Endothelial cell of umbilical vein (primary cell): ENCODE results near the gene EVPLL. TPM values are rescaled to one million over a fixed set of nuclear protein-coding genes. Genes with fewer than 3 reads are reported as not detected.

ENCODE experiments used
- BruUV-seq: library from RNA; stranded (reverse); fragments of 400-500 nt; replicated peaks from 2 replicates; lab custom pipeline; 2021; lab: Mats Ljungman, UMichigan
- CTCF ChIA-PET: fragments of 300-600, 350-600 bp; sonication (Branson Sonifier 250); formaldehyde crosslinking; loops from one replicate; lab custom pipeline; 2021; ENCODE audit warnings: antibody characterized with exemption, inconsistent platforms; lab: Charles Lee
- POLR2A ChIA-PET: fragments of 300-600, 350-600 bp; sonication (Branson Sonifier 250); formaldehyde crosslinking; loops from one replicate; lab custom pipeline; 2021; ENCODE audit warnings: antibody characterized with exemption, inconsistent platforms; lab: Charles Lee
- DNase-seq: peaks from one replicate; pipeline ENCODE4 v3.0.0-alpha.2; 2011; ENCODE audit warnings: low read depth, low spot score
- FAIRE-seq: peaks from 2 replicates; lab custom pipeline; 2011; peaks lifted over from hg19 to GRCh38; lab: Jason Lieb, UNC
- H2AFZ ChIP-seq: 2 replicates; pipeline ENCODE4 v1.6.0; 2012; ENCODE audit warnings: low read depth, low read length, control low read depth, inconsistent platforms
- H3K27ac ChIP-seq: 2 replicates; pipeline ENCODE4 v1.5.1; 2011; ENCODE audit warnings: low read depth, mild to moderate bottlenecking, control low read depth, low read length, moderate library complexity; ENCODE audit not compliant: insufficient read depth
- H3K27me3 ChIP-seq, 2 experiments: 2 replicates each; pipeline versions ENCODE4 v1.6.0 to v1.6.1; 2011; ENCODE audit warnings: low read length in 2 of 2, mixed read lengths in 1 of 2; ENCODE audit not compliant: control insufficient read depth in 2 of 2, insufficient read depth in 2 of 2
- H3K36me3 ChIP-seq, 2 experiments: 2 replicates in 1 of 2; 3 replicates in 1 of 2; pipeline ENCODE4 v1.5.1; 2011; ENCODE audit warnings: low read length in 2 of 2, mild to moderate bottlenecking in 1 of 2, moderate library complexity in 1 of 2; ENCODE audit not compliant: control insufficient read depth in 2 of 2, insufficient read depth in 2 of 2; ENCODE audit errors: extremely low read depth in 1 of 2
- H3K4me1 ChIP-seq: 3 replicates; pipeline ENCODE4 v1.5.1; 2011; ENCODE audit warnings: mild to moderate bottlenecking, low read length; ENCODE audit not compliant: control insufficient read depth, insufficient read depth; ENCODE audit errors: extremely low read depth
- H3K4me2 ChIP-seq: 2 replicates; pipeline ENCODE4 v1.6.1; 2011; ENCODE audit warnings: low read length, control low read depth, mixed read lengths; ENCODE audit not compliant: insufficient read depth
- H3K4me3 ChIP-seq, 3 experiments: fragments of 200-600 bp in 1 of 3; sonication (generic), shearing (Covaris generic) in 1 of 3; replicated peaks in 1 of 3; 2 replicates each; pipeline ENCODE4 v1.5.1; 2011 to 2016; ENCODE audit warnings: control low read depth in 3 of 3, low read length in 3 of 3, mild to moderate bottlenecking in 2 of 3, inconsistent platforms in 1 of 3, low read depth in 1 of 3, moderate library complexity in 1 of 3; ENCODE audit not compliant: insufficient read depth in 1 of 3
- H3K79me2 ChIP-seq: 2 replicates; pipeline ENCODE4 v1.6.0; 2012; ENCODE audit warnings: low read length, inconsistent platforms; ENCODE audit not compliant: control insufficient read depth, insufficient read depth
- H3K9ac ChIP-seq: replicated peaks from 2 replicates; pipeline ENCODE3; 2011; ENCODE audit warnings: low read length, control low read depth; ENCODE audit not compliant: insufficient read depth; ENCODE audit errors: extremely low read depth
- H3K9me1 ChIP-seq: replicated peaks from 3 replicates; pipeline ENCODE4 v1.6.0; 2011; ENCODE audit warnings: mild to moderate bottlenecking, low read length; ENCODE audit not compliant: control insufficient read depth, insufficient read depth; ENCODE audit errors: extremely low read depth
- H3K9me3 ChIP-seq: replicated peaks from 2 replicates; pipeline ENCODE4 v1.5.1; 2012; ENCODE audit warnings: low read length, inconsistent platforms; ENCODE audit not compliant: control insufficient read depth, insufficient read depth
- H4K20me1 ChIP-seq: replicated peaks from 2 replicates; pipeline ENCODE3; 2011; ENCODE audit warnings: mild to moderate bottlenecking, low read length; ENCODE audit not compliant: control insufficient read depth, insufficient read depth; ENCODE audit errors: extremely low read depth
- EZH2 ChIP-seq: IDR thresholded peaks from 2 replicates; pipeline ENCODE4 v1.6.1; 2012; ENCODE audit warnings: borderline replicate concordance, low read depth, mild to moderate bottlenecking, moderate library complexity, low read length, inconsistent platforms; ENCODE audit not compliant: severe bottlenecking
- FOS ChIP-seq: IDR thresholded peaks from 2 replicates; pipeline ENCODE4 v1.6.1; 2011; ENCODE audit warnings: mild to moderate bottlenecking, low read length, moderate library complexity, borderline replicate concordance; ENCODE audit not compliant: insufficient read depth
- GATA2 ChIP-seq: IDR thresholded peaks from 2 replicates; pipeline ENCODE4 v1.7.0; 2011; ENCODE audit warnings: low read depth, mild to moderate bottlenecking, moderate library complexity, mixed read lengths, low read length; ENCODE audit not compliant: insufficient read length, insufficient read depth
- JUN ChIP-seq: IDR thresholded peaks from 2 replicates; pipeline ENCODE4 v1.6.1; 2011; ENCODE audit warnings: borderline replicate concordance, low read depth; ENCODE audit not compliant: insufficient read length, insufficient read depth
- MAX ChIP-seq: IDR thresholded peaks from 2 replicates; pipeline ENCODE4 v1.6.1; 2011; ENCODE audit not compliant: insufficient read depth, insufficient read length
- MYC ChIP-seq: IDR thresholded peaks from one replicate; pipeline ENCODE4 v1.6.1; 2011; ENCODE audit warnings: mild to moderate bottlenecking, low read depth, low read length
- POLR2A ChIP-seq: IDR thresholded peaks from 2 replicates; pipeline ENCODE4 v1.6.1; 2012; ENCODE audit warnings: low read depth, mild to moderate bottlenecking, control low read depth, low read length
- POLR2AphosphoS5 ChIP-seq: IDR thresholded peaks from 2 replicates; pipeline ENCODE4 v1.6.1; 2012; ENCODE audit warnings: low read depth, mild to moderate bottlenecking, control low read depth, low read length, moderate library complexity; ENCODE audit not compliant: insufficient read depth
- dilution Hi-C: fragments of 300-500 bp; cut with MboI; formaldehyde crosslinking; loops from one replicate; pipeline ENCODE4 v1.15.0; 2019; ENCODE audit warnings: low sequenced_read_pairs; ENCODE audit not compliant: extremely low pct_ligation_motif_present
- intact Hi-C: fragments of 100-400 bp; cut with micrococcal nuclease; formaldehyde crosslinking; loops from one replicate; pipeline ENCODE4 v1.10.0; 2022
- polyA plus RNA-seq, 4 experiments: library from polyadenylated mRNA; depleted of rRNA in 3 of 4; stranded (reverse) in 3 of 4; unstranded in 1 of 4; fragments of >200 nt; gene quantifications; 2 replicates each; pipeline versions ENCODE4 v1.2.1 to v1.2.3, GENCODE V29; 2011 to 2012; ENCODE audit warnings: missing spikeins in 1 of 4
- total RNA-seq: library from RNA; stranded (reverse); gene quantifications from 2 replicates; pipeline ENCODE4 v1.2.3, GENCODE V29; 2021
- TF ChIP-seq, protein P1 (sequence below), 2 donors: IDR thresholded peaks; 1 replicate in 1 of 2; 2 replicates in 1 of 2; pipeline ENCODE4 v1.5.1; 2011; ENCODE audit warnings: low read length in 2 of 2, mild to moderate bottlenecking in 2 of 2, moderate library complexity in 2 of 2, control low read depth in 1 of 2, inconsistent platforms in 1 of 2, low read depth in 1 of 2; ENCODE audit not compliant: insufficient read depth in 1 of 2; ENCODE audit errors: extremely low read depth in 1 of 2

EVPLL gene
- total and polyA plus RNA-seq, 2 donors (not counting 3 experiments of a cell fraction or from before 2014, with no cell fraction given), result not detected

- CTCF ChIA-PET, result no interaction called here
- dilution Hi-C loops (no loop called here), intact Hi-C loops (no loop called here)
- POLR2A ChIA-PET, result no interaction called here
- no peaks in the 10 kb centered on the region for H3K9me3 ChIP-seq
- no TSS peak for BruUV-seq
- H4K20me1 ChIP-seq, result no peaks in the 10 kb centered on the region
- no peak for DNase-seq
- H3K9ac ChIP-seq, result no peak overlapping the region
- H3K4me1 ChIP-seq, result no peaks in the 10 kb centered on the region
- H3K36me3 ChIP-seq, result no peaks in the 10 kb centered on the region
- TF ChIP-seq GATA2 (no peak), POLR2A (no peak), MAX (no peak), FOS (no peak), JUN (no peak), EZH2 (no peak), MYC (no peak), POLR2AphosphoS5 (no peak)
- TF ChIP-seq, protein P1, sequence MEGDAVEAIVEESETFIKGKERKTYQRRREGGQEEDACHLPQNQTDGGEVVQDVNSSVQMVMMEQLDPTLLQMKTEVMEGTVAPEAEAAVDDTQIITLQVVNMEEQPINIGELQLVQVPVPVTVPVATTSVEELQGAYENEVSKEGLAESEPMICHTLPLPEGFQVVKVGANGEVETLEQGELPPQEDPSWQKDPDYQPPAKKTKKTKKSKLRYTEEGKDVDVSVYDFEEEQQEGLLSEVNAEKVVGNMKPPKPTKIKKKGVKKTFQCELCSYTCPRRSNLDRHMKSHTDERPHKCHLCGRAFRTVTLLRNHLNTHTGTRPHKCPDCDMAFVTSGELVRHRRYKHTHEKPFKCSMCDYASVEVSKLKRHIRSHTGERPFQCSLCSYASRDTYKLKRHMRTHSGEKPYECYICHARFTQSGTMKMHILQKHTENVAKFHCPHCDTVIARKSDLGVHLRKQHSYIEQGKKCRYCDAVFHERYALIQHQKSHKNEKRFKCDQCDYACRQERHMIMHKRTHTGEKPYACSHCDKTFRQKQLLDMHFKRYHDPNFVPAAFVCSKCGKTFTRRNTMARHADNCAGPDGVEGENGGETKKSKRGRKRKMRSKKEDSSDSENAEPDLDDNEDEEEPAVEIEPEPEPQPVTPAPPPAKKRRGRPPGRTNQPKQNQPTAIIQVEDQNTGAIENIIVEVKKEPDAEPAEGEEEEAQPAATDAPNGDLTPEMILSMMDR (IDR thresholded peaks at IDR 0.05; ENCODE audit: extremely low read depth in 1 of 2, insufficient read depth in 1 of 2, low read depth in 1 of 2, low read length in 2 of 2), result no peak
- no peak overlapping the region for H3K27ac ChIP-seq
- no peak overlapping the region for H3K4me2 ChIP-seq
- no peak overlapping the region for H2AFZ ChIP-seq
- peaks cover 2 to 9% of the 10 kb centered on the region in 2 experiments for H3K27me3 ChIP-seq
- H3K9me1 ChIP-seq, result no peaks in the 10 kb centered on the region
- H3K4me3 ChIP-seq, result no peak overlapping the region
- FAIRE-seq, result no peak
- no peaks in the 10 kb centered on the region for H3K79me2 ChIP-seq
These were observed 1.9 kb downstream of the EVPLL start for GRCh38 chr17:18379246-18380146.
